ENCODE measurements around the gene ZNF823. TPM values are rescaled to one million over a fixed set of nuclear protein-coding genes. Genes with fewer than 3 reads are reported as not detected.

Gene ZNF823
- total and polyA plus RNA-seq, 2 experiments from 2014 or later, result 1.9 to 7.2 TPM

DNA sequence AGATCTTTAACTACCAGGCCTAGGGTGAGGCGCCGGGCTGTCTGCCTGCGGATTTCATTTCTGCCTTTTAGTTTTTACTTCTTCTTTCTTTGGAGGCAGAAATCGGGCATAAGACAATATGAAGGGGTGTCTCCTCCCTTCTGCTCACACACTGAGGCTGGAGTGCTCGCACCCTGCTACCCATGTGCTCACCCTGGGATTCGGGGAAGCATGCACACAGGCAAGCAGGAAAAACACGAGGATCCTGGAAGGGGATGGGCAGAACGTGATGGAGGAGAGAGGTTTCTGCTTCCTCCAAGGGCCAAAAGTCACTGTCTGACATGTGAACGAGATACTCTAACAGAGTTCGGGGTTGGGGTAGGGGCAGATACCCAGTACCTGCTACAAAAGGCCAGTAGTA lies 28.4 kb downstream of the ZNF823 start:
- no peaks in the 10 kb centered on the region for H3K27me3 ChIP-seq (replicated peaks; ENCODE audit: insufficient read depth)
- H3K4me1 ChIP-seq (ENCODE audit: insufficient read depth), result no peaks in the 10 kb centered on the region
- H3K4me3 ChIP-seq, result no peak overlapping the region
- no peaks in the 10 kb centered on the region for H3K36me3 ChIP-seq (ENCODE audit: low read depth)
- H3K79me2 ChIP-seq (ENCODE audit: insufficient read depth), result no peaks in the 10 kb centered on the region
- no peak overlapping the region for H3K9ac ChIP-seq
- H4K20me1 ChIP-seq (ENCODE audit: insufficient read depth), result no peaks in the 10 kb centered on the region
- no peak for DNase-seq
- WGBS, 2 experiments (ENCODE audit: low coverage in 1 of 2, low lambda C conversion rate in 2 of 2, missing lambda C conversion rate in 2 of 2), result 80% methylated on average over 9 to 10 of the region's 10 CpGs
- H3K27ac ChIP-seq, result no peak overlapping the region
- H3K9me3 ChIP-seq (ENCODE audit: low read depth), result no peaks in the 10 kb centered on the region
- TF ChIP-seq EZH2 (IDR thresholded peaks at IDR 0.05; ENCODE audit: insufficient read depth, poor library complexity, severe bottlenecking) (no peak), EZH2phosphoT487 (IDR thresholded peaks at IDR 0.05; ENCODE audit: insufficient read depth, low read depth) (no peak)
- H2AFZ ChIP-seq, result no peak overlapping the region
- H3F3A ChIP-seq (ENCODE audit: insufficient read depth), result no peaks in the 10 kb centered on the region
- H3K4me2 ChIP-seq (ENCODE audit: unreplicated experiment), result no peak overlapping the region
- in situ Hi-C loops (cut with MboI), result no loop called here
- no peaks in the 10 kb centered on the region for H3K9me2 ChIP-seq (ENCODE audit: insufficient read depth)

DNA sequence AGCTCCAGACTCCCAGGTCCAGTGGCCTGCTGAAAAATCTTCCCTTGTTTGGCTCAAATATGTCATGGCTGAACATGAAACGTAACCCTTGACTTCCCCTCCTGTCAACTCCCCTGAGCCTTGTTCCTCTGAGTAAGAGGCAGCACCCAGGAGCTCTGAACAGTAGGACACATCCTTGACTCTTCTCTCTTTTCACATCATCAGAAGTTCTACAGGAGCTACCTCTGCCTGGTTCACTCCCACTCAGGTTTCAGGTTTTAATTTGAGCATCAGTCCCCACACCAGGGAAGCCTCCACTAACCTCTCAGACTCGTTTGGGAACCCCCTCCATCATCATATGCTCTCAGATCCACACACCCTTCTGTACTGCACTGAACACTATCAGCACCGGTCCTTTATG lies 30.3 kb downstream of the ZNF823 start:
- Histone ChIP-seq H3K9ac (no peak overlapping the region), H3K27ac (no peak overlapping the region), H3F3A (ENCODE audit: insufficient read depth) (no peaks in the 10 kb centered on the region), H3K4me1 (ENCODE audit: insufficient read depth) (no peaks in the 10 kb centered on the region), H3K9me3 (ENCODE audit: low read depth) (no peaks in the 10 kb centered on the region), H3K4me3 (no peak overlapping the region), H3K4me2 (ENCODE audit: unreplicated experiment) (no peak overlapping the region), H3K79me2 (ENCODE audit: insufficient read depth) (no peaks in the 10 kb centered on the region), H3K27me3 (replicated peaks; ENCODE audit: insufficient read depth) (no peaks in the 10 kb centered on the region), H3K36me3 (ENCODE audit: low read depth) (no peaks in the 10 kb centered on the region), H2AFZ (no peak overlapping the region), H3K9me2 (ENCODE audit: insufficient read depth) (no peaks in the 10 kb centered on the region), H4K20me1 (ENCODE audit: insufficient read depth) (no peaks in the 10 kb centered on the region)
- DNase-seq, result no peak
- TF ChIP-seq EZH2phosphoT487 (IDR thresholded peaks at IDR 0.05; ENCODE audit: insufficient read depth, low read depth), result no peak
- no peak for TF ChIP-seq EZH2 (IDR thresholded peaks at IDR 0.05; ENCODE audit: insufficient read depth, poor library complexity, severe bottlenecking)
- in situ Hi-C loops (cut with MboI), result no loop called here
- 38 to 48% methylated on average over 3 of the region's 3 CpGs for WGBS, 2 experiments (ENCODE audit: low coverage in 1 of 2, low lambda C conversion rate in 2 of 2, missing lambda C conversion rate in 2 of 2)

DNA sequence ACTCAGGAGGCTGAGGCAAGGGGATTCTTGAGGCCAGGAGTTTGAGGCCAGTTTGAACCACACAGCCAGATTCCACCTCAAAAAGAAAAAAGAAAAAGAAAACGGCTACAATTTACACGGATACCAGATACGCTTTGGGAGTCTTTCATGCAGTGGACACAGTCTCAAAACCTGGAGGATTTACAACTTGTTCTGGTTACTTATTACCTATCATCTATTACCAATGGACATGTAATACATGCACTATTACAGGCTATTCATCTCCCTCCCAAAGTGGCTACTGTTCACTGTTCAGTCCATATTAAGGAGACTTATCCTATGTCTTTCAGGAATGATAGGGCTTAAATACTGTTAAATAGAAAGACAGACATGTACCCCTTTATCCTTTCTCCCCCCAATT lies 33.3 kb downstream of the ZNF823 start:
- DNase-seq, result no peak
- WGBS, 2 experiments (ENCODE audit: low coverage in 1 of 2, low lambda C conversion rate in 2 of 2, missing lambda C conversion rate in 2 of 2), result 46 to 47% methylated on average over 3 of the region's 3 CpGs
- no peaks in the 10 kb centered on the region for H3K27me3 ChIP-seq (replicated peaks; ENCODE audit: insufficient read depth)
- no peaks in the 10 kb centered on the region for H3K9me3 ChIP-seq (ENCODE audit: low read depth)
- H3K27ac ChIP-seq, result no peak overlapping the region
- no peak overlapping the region for H3K4me2 ChIP-seq (ENCODE audit: unreplicated experiment)
- in situ Hi-C loops (cut with MboI), result no loop called here
- no peaks in the 10 kb centered on the region for H4K20me1 ChIP-seq (ENCODE audit: insufficient read depth)
- no peak overlapping the region for H3K4me3 ChIP-seq
- no peak for TF ChIP-seq EZH2 (IDR thresholded peaks at IDR 0.05; ENCODE audit: insufficient read depth, poor library complexity, severe bottlenecking)
- TF ChIP-seq EZH2phosphoT487 (IDR thresholded peaks at IDR 0.05; ENCODE audit: insufficient read depth, low read depth), result no peak
- H3K4me1 ChIP-seq (ENCODE audit: insufficient read depth), result no peaks in the 10 kb centered on the region
- H3F3A ChIP-seq (ENCODE audit: insufficient read depth), result no peaks in the 10 kb centered on the region
- H3K79me2 ChIP-seq (ENCODE audit: insufficient read depth), result no peaks in the 10 kb centered on the region
- no peaks in the 10 kb centered on the region for H3K36me3 ChIP-seq (ENCODE audit: low read depth)
- H3K9ac ChIP-seq, result no peak overlapping the region
- H3K9me2 ChIP-seq (ENCODE audit: insufficient read depth), result no peaks in the 10 kb centered on the region
- no peak overlapping the region for H2AFZ ChIP-seq

DNA sequence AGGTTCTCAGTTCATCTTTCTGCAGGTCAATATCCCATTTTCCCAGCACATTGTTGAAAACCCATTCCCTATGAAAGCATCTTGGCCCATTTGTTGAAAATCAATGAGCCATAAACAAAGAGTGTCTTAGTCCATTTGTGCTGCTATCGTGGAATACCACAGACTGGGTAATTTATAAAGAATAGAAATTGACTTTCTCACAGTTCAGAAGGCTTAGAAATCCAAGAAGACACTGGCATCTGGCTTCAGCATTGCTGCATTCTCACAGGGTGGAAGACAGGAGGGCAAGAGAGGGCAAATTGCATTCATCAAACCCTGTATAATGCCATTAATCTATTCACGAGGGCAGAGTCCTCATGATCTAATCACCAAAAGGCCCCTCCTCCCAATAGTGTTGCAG lies 34.1 kb downstream of the ZNF823 start:
- no peak for DNase-seq
- in situ Hi-C loops (cut with MboI), result no loop called here
- Histone ChIP-seq H3K4me3 (no peak overlapping the region), H3K9me3 (ENCODE audit: low read depth) (no peaks in the 10 kb centered on the region), H3K4me2 (ENCODE audit: unreplicated experiment) (no peak overlapping the region), H2AFZ (no peak overlapping the region), H4K20me1 (ENCODE audit: insufficient read depth) (no peaks in the 10 kb centered on the region), H3K27me3 (replicated peaks; ENCODE audit: insufficient read depth) (no peaks in the 10 kb centered on the region), H3F3A (ENCODE audit: insufficient read depth) (no peaks in the 10 kb centered on the region), H3K79me2 (ENCODE audit: insufficient read depth) (no peaks in the 10 kb centered on the region), H3K27ac (no peak overlapping the region), H3K4me1 (ENCODE audit: insufficient read depth) (no peaks in the 10 kb centered on the region), H3K9ac (no peak overlapping the region), H3K36me3 (ENCODE audit: low read depth) (no peaks in the 10 kb centered on the region), H3K9me2 (ENCODE audit: insufficient read depth) (no peaks in the 10 kb centered on the region)
- 41 to 52% methylated on average over 2 of the region's 2 CpGs for WGBS, 2 experiments (ENCODE audit: low coverage in 1 of 2, low lambda C conversion rate in 2 of 2, missing lambda C conversion rate in 2 of 2)
- no peak for TF ChIP-seq EZH2 (IDR thresholded peaks at IDR 0.05; ENCODE audit: insufficient read depth, poor library complexity, severe bottlenecking)
- no peak for TF ChIP-seq EZH2phosphoT487 (IDR thresholded peaks at IDR 0.05; ENCODE audit: insufficient read depth, low read depth)

All from GM23248 (cell line).